B cell (primary cell): ENCODE results near the gene UBN2. TPM values are rescaled to one million over a fixed set of nuclear protein-coding genes. Genes with fewer than 3 reads are reported as not detected.

Experiments used
- ATAC-seq: fragments of 200-7000 bp; cut with Tn5 transposase; one replicate; pipeline ENCODE4 v1.10.0; 2021; ENCODE audit warnings: low read depth, mild to moderate bottlenecking, moderate number of reproducible peaks, moderate library complexity
- CTCF ChIA-PET: fragments of 350-600 bp; sonication (Branson Sonifier 250); formaldehyde crosslinking; loops from one replicate; lab custom pipeline; 2021; ENCODE audit warnings: antibody characterized with exemption, inconsistent platforms; lab: Charles Lee
- POLR2A ChIA-PET: fragments of 350-600 bp; sonication (Branson Sonifier 250); formaldehyde crosslinking; loops from one replicate; lab custom pipeline; 2021; ENCODE audit warnings: antibody characterized with exemption; lab: Charles Lee
- DNase-seq: peaks from one replicate; pipeline ENCODE4 v3.0.0; 2013
- H2AFZ ChIP-seq: 2 replicates; pipeline ENCODE4 v1.6.1; 2012; ENCODE audit warnings: mild to moderate bottlenecking, low read depth, low read length; ENCODE audit not compliant: insufficient read depth, poor library complexity, severe bottlenecking
- H3K27ac ChIP-seq, 2 donors: 1 replicate in 1 of 2; 2 replicates in 1 of 2; pipeline ENCODE4 v1.5.1; 2012 to 2013; ENCODE audit warnings: low read length in 2 of 2, mild to moderate bottlenecking in 2 of 2, moderate library complexity in 1 of 2
- H3K27me3 ChIP-seq, 4 experiments: fragments of 200-600 bp in 1 of 4; sonication (generic) in 1 of 4; replicated peaks in 1 of 4; 1 replicate in 2 of 4; 2 replicates in 2 of 4; pipeline versions ENCODE4 v1.6.1 to v1.7.0; 2013 to 2016; ENCODE audit warnings: low read length in 3 of 4, mild to moderate bottlenecking in 2 of 4, mixed read lengths in 1 of 4, moderate library complexity in 1 of 4; ENCODE audit not compliant: insufficient read depth in 4 of 4, control insufficient read depth in 3 of 4; ENCODE audit errors: control extremely low read depth in 1 of 4
- H3K36me3 ChIP-seq, 2 experiments: replicated peaks in 1 of 2; 1 replicate in 1 of 2; 2 replicates in 1 of 2; pipeline versions ENCODE4 v1.6.1 to v1.7.1; 2013; ENCODE audit warnings: low read length in 1 of 2; ENCODE audit not compliant: insufficient read depth in 2 of 2, control insufficient read depth in 1 of 2; ENCODE audit errors: control extremely low read depth in 1 of 2, extremely low read depth in 1 of 2
- H3K4me1 ChIP-seq, 2 donors: fragments of 200-600 bp in 1 of 2; sonication (generic) in 1 of 2; 1 replicate in 1 of 2; 2 replicates in 1 of 2; pipeline versions ENCODE4 v1.5.1 to v1.6.1; 2013 to 2017; ENCODE audit warnings: low read length in 2 of 2; ENCODE audit not compliant: control insufficient read depth in 2 of 2, insufficient read depth in 2 of 2
- H3K4me2 ChIP-seq: replicated peaks from 2 replicates; pipeline ENCODE3; 2012; ENCODE audit warnings: mild to moderate bottlenecking, low read depth, low read length; ENCODE audit not compliant: poor library complexity, severe bottlenecking
- H3K4me3 ChIP-seq, 5 experiments: fragments of 200-600 bp in 1 of 5; sonication (generic) in 1 of 5; 1 replicate in 3 of 5; 2 replicates in 2 of 5; pipeline versions ENCODE4 v1.5.1 to v1.7.0; 2011 to 2016; ENCODE audit warnings: low read length in 4 of 5, mild to moderate bottlenecking in 4 of 5, low read depth in 2 of 5, control low read depth in 1 of 5, moderate library complexity in 1 of 5; ENCODE audit not compliant: insufficient read depth in 1 of 5; ENCODE audit errors: control extremely low read depth in 1 of 5, extremely low read depth in 1 of 5
- H3K79me2 ChIP-seq: fragments of 200-600 bp; sonication (generic); one replicate; pipeline ENCODE4 v1.6.0; 2016; ENCODE audit warnings: low read length; ENCODE audit not compliant: control insufficient read depth, insufficient read depth
- H3K9ac ChIP-seq: fragments of 200-600 bp; sonication (generic); 2 replicates; pipeline ENCODE4 v1.6.1; 2017; ENCODE audit warnings: mild to moderate bottlenecking, low read length, moderate library complexity
- H3K9me3 ChIP-seq, 3 donors: one replicate each; pipeline versions ENCODE4 v1.6.1 to v1.7.1; 2013; ENCODE audit warnings: low read length in 2 of 3; ENCODE audit not compliant: control insufficient read depth in 2 of 3, insufficient read depth in 1 of 3; ENCODE audit errors: control extremely low read depth in 1 of 3
- H4K20me1 ChIP-seq: 2 replicates; pipeline ENCODE4 v1.6.0; 2012; ENCODE audit warnings: mild to moderate bottlenecking, low read length; ENCODE audit not compliant: insufficient read depth, control insufficient read depth, poor library complexity, severe bottlenecking
- H3K27ac Mint-ChIP-seq: one replicate; pipeline ENCODE4 v1.8.0; 2021; ENCODE audit warnings: mixed read lengths
- H3K27me3 Mint-ChIP-seq: one replicate; pipeline ENCODE4 v1.8.0; 2021; ENCODE audit warnings: mixed read lengths
- H3K4me1 Mint-ChIP-seq: one replicate; pipeline ENCODE4 v1.8.0; 2021; ENCODE audit warnings: mixed read lengths
- H3K4me3 Mint-ChIP-seq: one replicate; pipeline ENCODE4 v1.8.0; 2021; ENCODE audit warnings: mixed read lengths
- H3K9me3 Mint-ChIP-seq: one replicate; pipeline ENCODE4 v1.8.0; 2022; ENCODE audit warnings: mixed read lengths; ENCODE audit not compliant: insufficient read depth
- EZH2 ChIP-seq: IDR thresholded peaks from 2 replicates; pipeline ENCODE4 v1.6.1; 2012; ENCODE audit warnings: borderline replicate concordance, low read depth, mild to moderate bottlenecking, moderate library complexity, low read length; ENCODE audit not compliant: insufficient read depth, poor library complexity, severe bottlenecking
- WGBS: methylation state at CpG from one replicate; pipeline ENCODE4 v1.1.5; 2013; ENCODE audit warnings: missing lambda C conversion rate; ENCODE audit not compliant: insufficient coverage; 5-methylcytosine and 5-hydroxymethylcytosine counted together
- intact Hi-C: fragments of 100-400 bp; cut with micrococcal nuclease; formaldehyde crosslinking; loops from one replicate; pipeline ENCODE4 v1.10.0; 2022
- polyA plus RNA-seq: library from polyadenylated mRNA; depleted of rRNA; stranded (reverse); fragments of >200 nt; gene quantifications from 2 replicates; pipeline ENCODE4 v1.2.3, GENCODE V29; 2012
- total RNA-seq, 2 donors: library from RNA; stranded (reverse); fragments of 120-200 nt in 1 of 2; gene quantifications; 1 replicate in 1 of 2; 2 replicates in 1 of 2; pipeline versions ENCODE4 v1.2.3 to v1.2.4, GENCODE V29; 2013 to 2022
- TF ChIP-seq, protein P1 (sequence below): fragments of 200-600 bp; IDR thresholded peaks from one replicate; pipeline ENCODE4 v1.8.0; 2022; ENCODE audit warnings: antibody characterized with exemption, mild to moderate bottlenecking

The UBN2 gene
- total and polyA plus RNA-seq, 2 donors (not counting 1 experiment from before 2014, with no cell fraction given) = 2.4 to 33.4 TPM

DNA sequence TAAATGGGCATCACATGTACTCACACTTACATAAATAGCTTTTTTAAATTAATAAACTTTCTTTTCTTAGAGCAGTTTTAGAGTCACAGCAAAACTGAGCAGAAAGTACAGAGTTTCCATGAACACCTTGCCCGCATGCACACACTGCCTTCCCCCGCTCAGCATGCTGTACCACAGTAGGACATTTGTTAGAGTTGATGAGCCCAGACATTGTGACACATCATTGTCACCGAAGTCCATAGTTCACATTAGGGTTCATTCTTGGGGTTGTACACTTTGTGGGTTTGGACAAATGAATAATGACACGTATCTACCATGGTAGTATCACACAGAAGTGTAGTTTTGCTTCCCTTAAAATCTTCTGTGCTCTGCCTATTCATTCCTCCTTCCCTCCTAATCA, 23.7 kb downstream of the UBN2 start:
- no peak for ATAC-seq
- TF ChIP-seq EZH2 = no peak
- TF ChIP-seq, protein P1, sequence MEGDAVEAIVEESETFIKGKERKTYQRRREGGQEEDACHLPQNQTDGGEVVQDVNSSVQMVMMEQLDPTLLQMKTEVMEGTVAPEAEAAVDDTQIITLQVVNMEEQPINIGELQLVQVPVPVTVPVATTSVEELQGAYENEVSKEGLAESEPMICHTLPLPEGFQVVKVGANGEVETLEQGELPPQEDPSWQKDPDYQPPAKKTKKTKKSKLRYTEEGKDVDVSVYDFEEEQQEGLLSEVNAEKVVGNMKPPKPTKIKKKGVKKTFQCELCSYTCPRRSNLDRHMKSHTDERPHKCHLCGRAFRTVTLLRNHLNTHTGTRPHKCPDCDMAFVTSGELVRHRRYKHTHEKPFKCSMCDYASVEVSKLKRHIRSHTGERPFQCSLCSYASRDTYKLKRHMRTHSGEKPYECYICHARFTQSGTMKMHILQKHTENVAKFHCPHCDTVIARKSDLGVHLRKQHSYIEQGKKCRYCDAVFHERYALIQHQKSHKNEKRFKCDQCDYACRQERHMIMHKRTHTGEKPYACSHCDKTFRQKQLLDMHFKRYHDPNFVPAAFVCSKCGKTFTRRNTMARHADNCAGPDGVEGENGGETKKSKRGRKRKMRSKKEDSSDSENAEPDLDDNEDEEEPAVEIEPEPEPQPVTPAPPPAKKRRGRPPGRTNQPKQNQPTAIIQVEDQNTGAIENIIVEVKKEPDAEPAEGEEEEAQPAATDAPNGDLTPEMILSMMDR = no peak
- H3K9ac ChIP-seq = no peak overlapping the region
- Mint-ChIP-seq H3K27me3 (no peaks in the 10 kb centered on the region), H3K4me1 (no peaks in the 10 kb centered on the region), H3K4me3 (no peak overlapping the region), H3K27ac (no peak overlapping the region), H3K9me3 (no peaks in the 10 kb centered on the region)
- 100% methylated on average over 2 of the region's 4 CpGs for WGBS
- H4K20me1 ChIP-seq = no peaks in the 10 kb centered on the region
- intact Hi-C loops = no loop called here
- POLR2A ChIA-PET = no interaction called here
- H3K27ac ChIP-seq = no peak overlapping the region
- H3K4me1 ChIP-seq = no peaks in the 10 kb centered on the region
- H3K4me3 ChIP-seq = no peak overlapping the region
- no peaks in the 10 kb centered on the region for H3K9me3 ChIP-seq
- peaks cover 1 to 43% of the 10 kb centered on the region in 2 experiments for H3K36me3 ChIP-seq
- no peak for DNase-seq
- no peaks in the 10 kb centered on the region for H3K79me2 ChIP-seq
- H3K4me2 ChIP-seq = no peak overlapping the region
- CTCF ChIA-PET = no interaction called here
- no peaks in the 10 kb centered on the region for H3K27me3 ChIP-seq
- no peak overlapping the region for H2AFZ ChIP-seq

DNA sequence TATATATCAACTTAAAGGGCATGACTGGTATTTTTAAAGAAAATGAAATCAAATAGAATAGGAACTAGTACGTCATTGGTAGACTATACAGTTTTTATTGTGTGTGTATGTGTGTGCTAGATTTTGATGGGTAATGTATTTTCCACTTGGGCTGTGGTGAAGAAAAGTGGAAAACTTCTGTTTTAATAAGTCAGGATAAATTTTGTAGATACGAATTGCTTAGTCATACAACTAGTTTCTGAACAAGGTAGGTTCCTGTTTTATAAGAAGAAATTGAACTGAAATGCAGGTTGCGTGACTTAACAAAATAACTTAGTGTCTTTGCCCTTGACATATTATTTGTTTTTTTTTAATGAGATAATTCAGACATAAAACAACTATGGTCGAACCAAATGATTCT, 24.3 kb downstream of the UBN2 start:
- H3K4me3 ChIP-seq = no peak overlapping the region
- ChIA-PET POLR2A (no interaction called here), CTCF (no interaction called here)
- no peak overlapping the region for H3K4me2 ChIP-seq
- H3K4me1 ChIP-seq = no peaks in the 10 kb centered on the region
- Mint-ChIP-seq H3K9me3 (no peaks in the 10 kb centered on the region), H3K27ac (no peak overlapping the region), H3K4me1 (no peaks in the 10 kb centered on the region), H3K4me3 (no peak overlapping the region), H3K27me3 (no peaks in the 10 kb centered on the region)
- no peaks in the 10 kb centered on the region for H3K79me2 ChIP-seq
- WGBS = no CpG with 5 or more reads among the region's 4 CpGs
- DNase-seq = no peak
- no peak overlapping the region for H3K27ac ChIP-seq
- no peak for ATAC-seq
- H3K9ac ChIP-seq = no peak overlapping the region
- H3K9me3 ChIP-seq = no peaks in the 10 kb centered on the region
- intact Hi-C loops = no loop called here
- no peaks in the 10 kb centered on the region for H4K20me1 ChIP-seq
- no peaks in the 10 kb centered on the region for H3K27me3 ChIP-seq
- H2AFZ ChIP-seq = no peak overlapping the region
- H3K36me3 ChIP-seq = peaks cover 0 to 40% of the 10 kb centered on the region in 2 experiments
- TF ChIP-seq, protein P1 = no peak
- no peak for TF ChIP-seq EZH2
